Activated naive CD8-positive, alpha-beta T cell treated with anti-CD3 and anti-CD28 coated beads, Interleukin-2, amount 10 ng/mL, durations not matched to agents 7 days and 5 days (primary cell): ENCODE measurements around the gene SORCS1. TPM values are rescaled to one million over a fixed set of nuclear protein-coding genes. Genes with fewer than 3 reads are reported as not detected.

Source experiments
- ATAC-seq: fragments of 150-1000 bp; cut with Tn5 transposase; one replicate; pipeline ENCODE4 v1.10.0; 2021; ENCODE audit warnings: low read depth, moderate library complexity
- POLR2A ChIA-PET: fragments of 350-600 bp; sonication (Branson Sonifier 250); formaldehyde crosslinking; loops from one replicate; lab custom pipeline; 2021; ENCODE audit warnings: antibody characterized with exemption; lab: Charles Lee
- DNase-seq: peaks from one replicate; pipeline ENCODE4 v3.0.0; 2021
- H3K27ac Mint-ChIP-seq: one replicate; pipeline ENCODE4 v1.8.0; 2022; ENCODE audit warnings: mild to moderate bottlenecking, mixed read lengths
- H3K27me3 Mint-ChIP-seq: one replicate; pipeline ENCODE4 v1.8.0; 2022; ENCODE audit warnings: mild to moderate bottlenecking, moderate library complexity, mixed read lengths
- H3K36me3 Mint-ChIP-seq: one replicate; pipeline ENCODE4 v1.8.0; 2021; ENCODE audit warnings: mild to moderate bottlenecking, mixed read lengths
- H3K4me1 Mint-ChIP-seq: one replicate; pipeline ENCODE4 v1.8.0; 2021; ENCODE audit warnings: mixed read lengths
- H3K4me3 Mint-ChIP-seq: one replicate; pipeline ENCODE4 v1.8.0; 2022; ENCODE audit warnings: mild to moderate bottlenecking, moderate library complexity, mixed read lengths
- H3K9me3 Mint-ChIP-seq: one replicate; pipeline ENCODE4 v1.8.0; 2021; ENCODE audit warnings: mixed read lengths
- total RNA-seq, 2 experiments: library from RNA; stranded (reverse); gene quantifications; one replicate each; pipeline ENCODE4 v1.2.3, GENCODE V29; 2021

Gene SORCS1
- total RNA-seq, 2 experiments from 2014 or later, result not detected

- H3K36me3 Mint-ChIP-seq, result no peaks in the 10 kb centered on the region
- peaks cover 2% of the 10 kb centered on the region for H3K9me3 Mint-ChIP-seq
- no peak for DNase-seq
- H3K4me3 Mint-ChIP-seq, result no peak overlapping the region
- H3K27me3 Mint-ChIP-seq, result no peaks in the 10 kb centered on the region
- ATAC-seq, result no peak
- POLR2A ChIA-PET, result no interaction called here
- H3K4me1 Mint-ChIP-seq, result no peaks in the 10 kb centered on the region
- H3K27ac Mint-ChIP-seq, result no peak overlapping the region
These were observed 145.4 kb downstream of the SORCS1 start for GRCh38 chr10:107019154-107019553.

GRCh38 chr10:107013258-107014006 is 151.1 kb downstream of the SORCS1 start:
- H3K27ac Mint-ChIP-seq, result no peak overlapping the region
- DNase-seq, result no peak
- H3K27me3 Mint-ChIP-seq, result no peaks in the 10 kb centered on the region
- ATAC-seq, result no peak
- H3K4me1 Mint-ChIP-seq, result no peaks in the 10 kb centered on the region
- no peaks in the 10 kb centered on the region for H3K36me3 Mint-ChIP-seq
- no peak overlapping the region for H3K4me3 Mint-ChIP-seq
- peaks cover 2% of the 10 kb centered on the region for H3K9me3 Mint-ChIP-seq
- POLR2A ChIA-PET, result no interaction called here

- Mint-ChIP-seq H3K4me1 (no peaks in the 10 kb centered on the region), H3K4me3 (no peak overlapping the region), H3K9me3 (peaks cover 2% of the 10 kb centered on the region), H3K27me3 (no peaks in the 10 kb centered on the region), H3K36me3 (no peaks in the 10 kb centered on the region), H3K27ac (no peak overlapping the region)
- POLR2A ChIA-PET, result no interaction called here
- DNase-seq, result no peak
- ATAC-seq, result no peak
These were observed 152.5 kb downstream of the SORCS1 start for GRCh38 chr10:107011992-107012391.

- POLR2A ChIA-PET, result no interaction called here
- no peak for ATAC-seq
These were observed 153.4 kb downstream of the SORCS1 start for GRCh38 chr10:107011105-107011504.

GRCh38 chr10:107010531-107010930 is 154.0 kb downstream of the SORCS1 start:
- H3K27me3 Mint-ChIP-seq, result no peaks in the 10 kb centered on the region
- no peak overlapping the region for H3K4me3 Mint-ChIP-seq
- no peak overlapping the region for H3K27ac Mint-ChIP-seq
- POLR2A ChIA-PET, result no interaction called here
- ATAC-seq (no peak), DNase-seq (no peak)
- H3K9me3 Mint-ChIP-seq, result peaks cover 5% of the 10 kb centered on the region
- no peaks in the 10 kb centered on the region for H3K36me3 Mint-ChIP-seq
- H3K4me1 Mint-ChIP-seq, result no peaks in the 10 kb centered on the region

More at GRCh38 chr10:107011105-107011504, 153.4 kb downstream of the SORCS1 start:
- no peak overlapping the region for H3K4me3 Mint-ChIP-seq
- H3K36me3 Mint-ChIP-seq, result no peaks in the 10 kb centered on the region
- H3K9me3 Mint-ChIP-seq, result peaks cover 3% of the 10 kb centered on the region
- DNase-seq, result no peak
- no peak overlapping the region for H3K27ac Mint-ChIP-seq
- H3K4me1 Mint-ChIP-seq, result no peaks in the 10 kb centered on the region
- no peaks in the 10 kb centered on the region for H3K27me3 Mint-ChIP-seq

- POLR2A ChIA-PET, result no interaction called here
- no peaks in the 10 kb centered on the region for H3K27me3 Mint-ChIP-seq
- H3K36me3 Mint-ChIP-seq, result no peaks in the 10 kb centered on the region
- no peaks in the 10 kb centered on the region for H3K4me1 Mint-ChIP-seq
- ATAC-seq, result no peak
- H3K9me3 Mint-ChIP-seq, result peaks cover 6% of the 10 kb centered on the region
- no peak overlapping the region for H3K4me3 Mint-ChIP-seq
- DNase-seq, result no peak
- no peak overlapping the region for H3K27ac Mint-ChIP-seq
These were observed 160.1 kb downstream of the SORCS1 start for GRCh38 chr10:107004362-107004761.

GRCh38 chr10:107002068-107002467 is 162.4 kb downstream of the SORCS1 start:
- POLR2A ChIA-PET, result no interaction called here
- Mint-ChIP-seq H3K9me3 (peaks cover 6% of the 10 kb centered on the region), H3K4me1 (no peaks in the 10 kb centered on the region), H3K4me3 (no peak overlapping the region), H3K36me3 (no peaks in the 10 kb centered on the region), H3K27ac (no peak overlapping the region), H3K27me3 (no peaks in the 10 kb centered on the region)
- DNase-seq, result no peak
- ATAC-seq, result no peak

GRCh38 chr10:106999118-106999707 is 165.3 kb downstream of the SORCS1 start:
- peaks cover 4% of the 10 kb centered on the region for H3K9me3 Mint-ChIP-seq
- no peaks in the 10 kb centered on the region for H3K36me3 Mint-ChIP-seq
- ATAC-seq (no peak), DNase-seq (no peak)
- no peak overlapping the region for H3K27ac Mint-ChIP-seq
- no peaks in the 10 kb centered on the region for H3K27me3 Mint-ChIP-seq
- H3K4me3 Mint-ChIP-seq, result no peak overlapping the region
- no peaks in the 10 kb centered on the region for H3K4me1 Mint-ChIP-seq
- POLR2A ChIA-PET, result no interaction called here

- no peaks in the 10 kb centered on the region for H3K27me3 Mint-ChIP-seq
- no peaks in the 10 kb centered on the region for H3K4me1 Mint-ChIP-seq
- H3K9me3 Mint-ChIP-seq, result peaks cover 1% of the 10 kb centered on the region
- no peak for ATAC-seq
- DNase-seq, result no peak
- POLR2A ChIA-PET, result no interaction called here
- H3K27ac Mint-ChIP-seq, result no peak overlapping the region
- H3K36me3 Mint-ChIP-seq, result no peaks in the 10 kb centered on the region
- H3K4me3 Mint-ChIP-seq, result no peak overlapping the region
These were observed 166.8 kb downstream of the SORCS1 start for GRCh38 chr10:106997721-106998120.

GRCh38 chr10:106996510-106996909 is 168.0 kb downstream of the SORCS1 start:
- POLR2A ChIA-PET, result no interaction called here
- ATAC-seq, result no peak
- Mint-ChIP-seq H3K27ac (no peak overlapping the region), H3K36me3 (no peaks in the 10 kb centered on the region), H3K27me3 (no peaks in the 10 kb centered on the region), H3K4me3 (no peak overlapping the region), H3K4me1 (no peaks in the 10 kb centered on the region), H3K9me3 (peaks cover 1% of the 10 kb centered on the region)
- no peak for DNase-seq

- H3K9me3 Mint-ChIP-seq, result peaks cover 3% of the 10 kb centered on the region
- no peaks in the 10 kb centered on the region for H3K36me3 Mint-ChIP-seq
- POLR2A ChIA-PET, result no interaction called here
- H3K4me1 Mint-ChIP-seq, result no peaks in the 10 kb centered on the region
- H3K4me3 Mint-ChIP-seq, result no peak overlapping the region
- H3K27ac Mint-ChIP-seq, result no peak overlapping the region
- DNase-seq, result no peak
- no peak for ATAC-seq
- no peaks in the 10 kb centered on the region for H3K27me3 Mint-ChIP-seq
These were observed 172.5 kb downstream of the SORCS1 start for GRCh38 chr10:106992055-106992454.

GRCh38 chr10:106991091-106991490 is 173.4 kb downstream of the SORCS1 start:
- Mint-ChIP-seq H3K27ac (no peak overlapping the region), H3K4me1 (no peaks in the 10 kb centered on the region), H3K27me3 (no peaks in the 10 kb centered on the region), H3K4me3 (no peak overlapping the region), H3K36me3 (no peaks in the 10 kb centered on the region), H3K9me3 (peaks cover 3% of the 10 kb centered on the region)
- ATAC-seq (no peak), DNase-seq (no peak)
- POLR2A ChIA-PET, result no interaction called here

- Mint-ChIP-seq H3K27me3 (no peaks in the 10 kb centered on the region), H3K4me1 (no peaks in the 10 kb centered on the region), H3K4me3 (no peak overlapping the region), H3K27ac (no peak overlapping the region), H3K36me3 (no peaks in the 10 kb centered on the region), H3K9me3 (peaks cover 2% of the 10 kb centered on the region)
- DNase-seq, result no peak
- ATAC-seq, result no peak
- POLR2A ChIA-PET, result no interaction called here
These were observed 177.1 kb downstream of the SORCS1 start for GRCh38 chr10:106987362-106987761.

GRCh38 chr10:106982268-106982667 is 182.2 kb downstream of the SORCS1 start:
- Mint-ChIP-seq H3K27me3 (no peaks in the 10 kb centered on the region), H3K4me3 (no peak overlapping the region), H3K4me1 (no peaks in the 10 kb centered on the region), H3K36me3 (no peaks in the 10 kb centered on the region), H3K9me3 (no peaks in the 10 kb centered on the region), H3K27ac (no peak overlapping the region)
- POLR2A ChIA-PET, result no interaction called here
- DNase-seq, result no peak
- no peak for ATAC-seq
